HG03520 (cell line): ENCODE data around the gene RACK1.
"Not testable (repeated sequence)": the region's sequence is repeated elsewhere in the genome, so short reads cannot be mapped to it uniquely, and the experiment has no call there.

Experiments
- ATAC-seq: cut with Tn5 transposase; IDR thresholded peaks from one replicate; pipeline ENCODE4 v1.9.1; 2021; ENCODE audit warnings: mild to moderate bottlenecking, moderate library complexity; ENCODE audit not compliant: unreplicated experiment

RACK1 gene

DNA sequence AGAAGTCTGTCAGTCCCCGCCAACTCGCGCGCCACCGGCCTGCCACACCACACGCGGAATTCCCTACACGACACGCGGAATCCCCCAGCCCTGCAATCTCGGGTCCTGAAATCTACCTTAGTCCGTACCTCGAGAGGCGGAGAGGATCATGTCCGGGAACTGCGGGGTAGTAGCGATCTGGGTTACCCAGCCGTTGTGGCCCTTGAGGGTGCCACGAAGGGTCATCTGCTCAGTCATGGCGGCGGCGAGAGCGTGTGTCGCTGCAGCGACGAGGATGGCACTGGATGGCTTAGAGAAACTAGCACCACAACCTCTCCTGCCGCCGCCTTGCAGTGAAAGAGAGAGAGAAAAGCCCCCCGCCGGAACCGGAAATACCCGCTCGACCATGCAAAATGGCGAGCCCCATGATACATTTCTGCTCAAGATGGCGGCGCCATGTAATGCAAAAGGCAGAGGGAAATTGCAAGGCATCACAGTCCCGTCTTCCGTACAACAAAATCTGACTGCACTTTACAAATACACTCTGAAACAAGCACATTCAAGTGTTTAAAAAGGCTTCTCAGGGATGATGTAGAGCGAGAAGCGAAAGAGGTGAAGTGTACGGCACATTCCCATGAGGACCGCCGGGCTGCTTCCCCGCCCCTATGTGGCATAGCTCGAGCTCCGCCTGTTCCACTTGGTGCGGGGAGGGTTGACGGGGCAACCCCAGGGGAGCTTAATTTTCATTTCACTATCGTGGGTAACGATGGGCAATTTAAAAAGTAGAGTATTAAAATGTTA lies at the start of gene RACK1:
Gene RACK1, minus strand, starts transcription at position 343 of the 780 bp plus-strand sequence. Its CDS starts 106 bp downstream, at position 237.
- peak; percentile 45 for ATAC-seq

DNA sequence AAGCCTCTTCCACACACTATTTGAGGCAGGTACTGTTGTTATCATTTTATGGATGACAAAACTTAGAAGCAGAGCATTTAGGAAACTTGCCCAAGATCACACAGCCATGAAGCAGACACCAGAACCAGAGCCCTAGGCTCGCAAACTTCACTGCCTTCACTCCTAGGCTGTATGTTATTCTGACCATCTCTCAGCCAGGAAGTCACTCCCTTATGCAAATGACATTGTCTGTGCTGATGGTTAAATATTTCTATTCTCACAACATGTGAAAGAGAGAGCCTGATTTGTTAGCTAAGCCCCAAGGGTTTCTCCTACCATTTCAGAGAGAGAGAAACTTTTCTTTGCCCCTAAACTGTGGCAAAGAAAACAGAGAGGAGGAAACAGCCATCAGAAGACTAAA lies 43.6 kb upstream of the RACK1 start:
- not testable (repeated sequence) for ATAC-seq

DNA sequence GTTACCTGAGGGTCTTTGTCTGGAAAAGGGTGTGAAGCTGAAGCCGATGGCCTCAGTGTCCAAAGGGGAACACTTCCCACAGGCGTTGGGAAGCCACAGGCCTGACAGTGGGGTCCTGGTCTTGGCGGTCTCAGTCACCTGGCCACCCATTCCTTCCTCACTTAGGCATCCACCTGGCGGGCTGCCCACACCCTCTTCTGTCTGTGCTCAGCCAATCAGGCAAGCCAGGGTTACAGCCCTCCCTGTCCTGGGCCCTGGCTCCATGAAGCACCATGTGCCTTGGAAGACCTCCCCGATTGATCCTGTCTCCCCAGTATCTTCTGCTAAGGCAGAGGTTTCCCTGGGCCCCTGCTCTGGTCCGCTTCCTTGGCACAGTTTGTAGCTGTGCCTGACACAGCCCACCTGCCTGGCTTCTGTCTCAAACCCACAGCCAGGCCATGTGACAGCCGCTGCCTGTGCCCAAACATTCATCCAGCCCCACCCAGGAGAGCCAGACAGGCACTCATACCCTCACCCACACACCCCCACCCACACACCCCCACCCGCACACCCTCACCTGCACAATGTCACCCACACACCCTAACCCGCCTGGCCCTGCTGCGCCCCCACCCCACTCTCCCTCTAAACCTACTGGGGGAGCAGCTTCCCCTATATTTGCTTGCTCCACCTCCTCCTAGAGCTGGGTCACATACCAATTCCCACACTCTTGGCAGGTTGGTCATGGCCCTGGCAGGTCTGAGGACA lies 42.4 kb upstream of the RACK1 start:
- ATAC-seq, result not testable (repeated sequence)

DNA sequence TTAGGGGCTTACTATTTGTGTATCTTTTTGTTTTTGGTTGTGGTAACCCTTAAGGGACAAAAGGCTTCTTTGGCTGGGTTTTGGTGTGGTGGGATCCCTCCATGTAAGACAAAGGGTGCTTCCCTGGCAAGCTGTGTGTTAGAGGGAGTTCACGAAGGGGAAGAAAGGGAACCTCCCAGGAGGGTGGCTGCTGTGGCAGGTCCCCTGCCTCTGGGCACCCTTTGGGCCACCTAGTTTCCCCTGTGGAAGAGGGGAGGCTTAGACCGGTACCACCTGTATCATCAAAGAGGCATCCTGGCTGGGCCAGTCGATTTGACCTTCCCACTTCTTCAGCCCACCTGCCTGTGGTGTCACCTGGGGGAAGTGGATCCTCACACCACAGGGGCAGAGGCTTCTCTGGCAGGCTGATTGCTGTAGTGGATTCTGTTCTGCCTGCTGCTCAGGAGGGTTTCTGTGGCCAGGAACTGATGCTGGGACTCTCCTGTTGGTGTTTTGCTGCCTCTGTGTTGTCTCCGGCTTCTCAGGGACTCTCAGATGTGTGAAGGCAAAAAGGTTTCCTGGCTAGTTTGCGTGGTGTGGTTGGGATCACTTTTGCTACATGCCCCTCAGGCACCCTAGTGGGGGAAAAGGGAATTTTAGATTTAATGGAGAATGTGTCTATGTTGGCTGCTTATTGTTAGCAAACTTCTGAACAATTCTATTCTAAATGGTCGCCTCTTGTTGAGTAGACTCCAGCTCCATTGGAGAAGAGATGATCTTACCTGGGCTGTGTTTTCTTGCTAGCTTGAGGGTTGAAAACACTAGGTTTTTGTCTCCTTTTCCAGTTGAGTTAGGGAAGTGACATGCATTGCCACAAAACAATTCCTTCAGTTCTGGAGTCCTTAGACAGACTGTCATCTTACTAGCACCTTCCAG lies 40.4 kb upstream of the RACK1 start:
- ATAC-seq, result not testable (repeated sequence)

DNA sequence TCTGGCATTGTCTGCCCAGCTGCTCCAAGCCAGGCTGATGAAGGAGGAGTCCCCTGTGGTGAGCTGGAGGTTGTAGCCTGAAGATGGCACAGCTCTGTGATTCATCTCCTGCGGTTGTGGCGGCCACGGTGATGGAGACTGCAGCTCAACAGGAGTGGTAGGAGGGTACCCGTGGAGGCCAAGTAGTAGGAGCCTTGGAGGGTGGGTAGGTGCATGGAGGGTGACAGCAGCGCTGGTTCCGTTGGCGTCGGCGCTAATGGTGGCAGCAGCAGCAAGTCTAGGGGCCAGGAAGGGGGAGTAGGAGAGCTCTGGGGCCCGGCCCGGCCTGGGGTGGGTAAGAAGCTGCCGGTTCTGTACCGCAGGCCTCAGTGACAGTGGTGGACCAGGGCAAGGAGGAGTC lies 39.6 kb upstream of the RACK1 start:
- ATAC-seq, result no peak

DNA sequence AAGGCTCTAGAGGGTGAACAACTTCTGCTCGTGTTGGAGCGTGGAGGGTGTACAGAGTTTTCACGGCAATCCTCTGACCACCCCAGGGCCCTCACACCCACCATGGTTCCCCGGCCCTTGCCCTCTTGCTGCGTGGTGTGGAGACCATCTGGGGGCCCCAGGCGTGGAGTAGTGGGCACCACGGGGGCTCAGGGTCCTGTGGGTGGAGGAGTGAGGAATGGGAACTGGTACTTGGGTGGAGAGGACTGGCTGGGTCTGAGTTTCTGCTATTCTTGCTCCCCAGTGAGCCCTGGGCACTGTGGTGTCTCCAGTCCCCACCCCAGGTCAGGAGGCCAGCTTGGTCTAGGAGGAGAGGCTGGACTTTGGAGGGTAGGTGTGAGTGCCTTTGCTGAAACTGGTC lies 39.2 kb upstream of the RACK1 start:
- no peak for ATAC-seq

DNA sequence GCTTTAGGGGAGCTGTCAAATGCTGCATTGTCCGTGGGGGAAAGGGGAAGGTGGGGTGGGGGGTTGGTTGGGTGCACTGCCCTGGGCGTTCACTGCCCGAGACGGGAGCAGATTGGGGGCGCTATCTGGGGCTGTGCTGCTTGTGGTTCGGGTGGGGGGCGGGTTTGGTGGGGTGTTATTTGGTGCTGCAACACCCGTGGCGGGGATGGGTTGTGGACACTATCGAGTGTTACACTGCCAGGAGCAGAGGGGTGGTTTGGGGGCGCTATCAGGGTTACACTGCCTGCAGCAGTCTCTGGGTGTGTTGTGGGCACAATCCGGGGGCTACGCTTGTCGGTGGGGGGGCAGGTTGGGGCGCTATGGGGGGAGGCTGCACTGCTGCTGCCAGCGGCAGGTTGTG lies 38.7 kb upstream of the RACK1 start:
- not testable (repeated sequence) for ATAC-seq

DNA sequence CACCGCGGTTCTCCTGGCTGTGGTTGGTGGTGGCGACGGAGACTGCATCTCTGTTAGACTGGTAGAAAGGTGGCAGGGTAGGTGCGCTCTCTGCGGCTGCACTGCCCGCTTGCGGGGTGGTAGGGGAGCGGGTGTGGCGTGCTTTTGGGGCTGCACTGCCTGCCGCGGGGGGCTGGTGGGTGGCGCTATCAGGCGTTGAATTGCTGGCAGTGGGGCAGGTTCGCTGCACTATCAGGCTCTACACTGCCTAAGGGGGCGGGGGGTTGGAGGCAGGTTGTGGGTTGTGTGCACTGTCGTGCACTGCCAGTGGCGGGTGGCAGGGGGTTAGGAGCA lies 38.2 kb upstream of the RACK1 start:
- ATAC-seq, result no peak

DNA sequence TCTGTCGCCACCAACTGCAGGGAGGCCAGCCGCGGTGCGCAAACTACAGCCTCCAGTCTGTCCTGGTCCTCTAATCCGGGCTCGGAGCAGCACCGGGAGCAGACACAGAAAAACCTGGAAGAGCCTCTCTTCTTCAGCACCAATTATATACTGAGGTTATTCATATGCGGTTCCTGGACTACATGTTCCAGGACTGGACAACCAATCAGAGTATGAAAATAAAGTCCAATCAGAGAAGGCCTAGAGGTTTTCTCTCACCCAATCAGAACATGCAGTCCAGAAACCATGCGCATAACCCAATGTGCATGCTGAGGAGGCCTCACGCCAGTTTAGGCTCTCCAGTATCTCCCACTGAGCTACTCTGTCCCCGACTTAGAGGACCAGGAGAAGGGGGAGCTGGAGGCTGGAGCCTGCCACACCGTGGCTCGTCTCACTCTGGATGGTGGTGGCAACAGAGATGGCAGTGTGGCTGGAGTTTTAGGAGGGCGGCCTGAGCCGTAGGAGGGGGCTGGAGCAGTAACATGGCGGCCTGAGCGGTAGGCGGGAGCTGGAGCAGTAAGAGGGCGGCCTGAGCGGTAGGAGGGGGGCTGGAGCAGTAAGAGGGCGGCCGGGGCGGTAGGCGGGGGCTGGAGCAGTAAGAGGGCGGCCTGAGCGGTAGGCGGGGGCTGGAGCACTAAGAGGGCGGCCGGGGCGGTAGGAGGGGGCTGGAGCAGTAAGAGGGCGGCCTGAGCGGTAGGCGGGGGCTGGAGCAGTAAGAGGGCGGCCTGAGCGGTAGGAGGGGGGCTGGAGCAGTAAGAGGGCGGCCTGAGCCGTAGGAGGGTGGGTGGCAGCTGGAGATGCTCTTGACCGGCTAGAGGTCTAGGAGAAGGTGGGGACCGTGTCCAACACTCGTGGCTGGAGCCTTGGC lies 37.6 kb upstream of the RACK1 start:
- no peak for ATAC-seq

DNA sequence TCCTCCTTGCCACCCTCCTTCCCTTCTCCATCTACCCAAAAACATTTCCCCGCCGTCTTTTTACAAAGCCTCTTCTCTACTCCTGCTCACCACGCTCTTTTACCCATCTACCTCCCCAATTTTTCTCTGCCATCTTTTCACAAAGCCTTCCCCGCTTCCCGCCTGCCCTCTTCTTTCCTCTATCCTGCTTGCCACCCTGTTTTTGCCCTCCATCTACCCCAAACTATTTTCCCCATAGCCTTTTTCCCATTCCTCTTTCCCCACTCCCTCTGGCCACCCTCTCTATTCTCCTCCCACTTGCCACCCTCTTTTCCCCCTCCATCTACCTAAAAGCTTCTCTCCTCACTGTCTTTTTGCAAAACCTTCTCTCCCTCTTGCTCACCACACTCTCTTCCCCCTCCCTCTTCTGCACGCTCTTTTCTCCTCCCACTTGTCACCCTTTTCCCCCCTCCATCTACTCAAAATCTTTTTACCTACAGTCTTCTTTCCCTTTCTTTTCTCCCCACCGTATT lies 36.6 kb upstream of the RACK1 start:
- no peak for ATAC-seq

DNA sequence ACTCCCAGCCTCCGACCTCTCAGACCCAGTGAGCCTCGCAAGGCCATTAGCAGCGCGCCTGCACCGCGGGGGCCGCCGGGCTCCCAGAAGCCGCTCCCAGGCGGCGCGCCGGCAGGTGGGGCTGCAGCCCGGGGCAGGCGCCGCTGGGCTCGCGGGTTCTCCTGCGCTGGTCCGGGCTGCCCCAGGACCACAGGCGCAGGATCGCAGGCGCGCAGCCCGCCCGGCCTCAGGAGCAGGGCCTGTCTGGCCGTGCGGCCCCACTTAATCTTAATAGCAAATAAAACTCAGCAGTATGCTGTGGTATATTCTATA lies 29.7 kb upstream of the RACK1 start:
- ATAC-seq, result not testable (repeated sequence)

DNA sequence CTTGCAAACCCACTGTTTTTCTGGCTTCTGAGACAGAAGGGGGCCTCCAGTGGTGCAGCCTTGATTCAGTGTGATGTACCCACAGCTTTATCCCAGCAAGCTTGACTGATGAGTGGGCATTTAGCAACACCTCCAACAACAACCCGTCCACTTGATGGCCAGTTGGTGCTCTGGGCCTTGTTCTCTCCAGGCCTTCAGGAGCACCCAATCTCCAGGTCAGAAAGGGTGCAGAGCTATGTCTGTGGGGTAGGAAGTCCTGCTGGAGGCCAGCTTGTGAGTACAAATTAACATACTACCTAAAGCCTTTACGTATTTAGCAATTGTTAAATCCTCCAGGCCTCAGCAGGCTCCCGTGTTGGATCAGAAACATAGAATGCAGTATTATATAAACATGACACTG lies 27.4 kb upstream of the RACK1 start:
- ATAC-seq, result no peak

DNA sequence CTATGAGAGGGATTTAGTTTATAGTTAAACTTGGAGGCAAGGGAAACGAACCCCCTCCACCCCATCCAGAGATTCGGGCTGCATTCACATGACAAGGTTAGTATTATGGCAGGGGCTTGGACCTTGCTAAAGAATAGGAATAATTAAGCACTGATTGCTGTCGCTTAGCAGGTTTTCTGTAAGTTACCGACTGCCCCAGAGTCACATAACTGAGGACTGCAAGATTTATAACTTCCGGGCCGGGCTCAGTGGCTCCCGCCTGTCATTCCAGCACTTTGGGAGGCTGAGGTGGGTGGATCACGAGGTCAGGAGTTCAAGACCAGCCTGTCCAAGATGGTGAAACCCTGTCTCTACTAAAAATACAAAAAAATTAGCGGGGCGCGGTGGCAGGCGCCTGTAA lies 24.2 kb upstream of the RACK1 start:
- not testable (repeated sequence) for ATAC-seq

DNA sequence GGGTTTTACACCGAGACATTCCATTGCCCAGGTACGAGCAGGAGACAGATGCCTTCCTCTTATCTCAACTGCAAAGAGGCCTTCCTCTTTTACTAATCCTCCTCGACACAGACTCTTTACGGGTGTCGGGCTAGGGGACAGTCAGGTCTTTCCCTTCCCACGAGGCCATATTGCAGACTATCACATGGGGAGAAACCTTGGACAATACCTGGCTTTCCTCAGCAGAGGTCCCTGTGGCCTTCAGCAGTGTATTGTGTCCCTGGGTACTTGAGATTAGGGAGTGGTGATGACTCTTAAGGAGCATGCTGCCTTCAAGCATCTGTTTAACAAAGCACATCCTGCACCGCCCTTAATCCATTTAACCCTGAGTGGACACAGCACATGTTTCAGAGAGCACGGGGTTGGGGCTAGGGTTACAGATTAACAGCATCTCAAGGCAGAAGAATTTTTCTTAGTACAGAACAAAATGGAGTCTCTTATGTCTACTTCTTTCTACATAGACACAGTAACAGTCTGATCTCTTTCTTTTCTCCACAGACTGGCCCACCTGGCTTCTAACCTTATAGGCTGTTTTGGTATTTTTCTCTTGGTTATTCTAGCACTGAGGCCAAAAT lies 23.7 kb upstream of the RACK1 start:
- ATAC-seq, result not testable (repeated sequence)

DNA sequence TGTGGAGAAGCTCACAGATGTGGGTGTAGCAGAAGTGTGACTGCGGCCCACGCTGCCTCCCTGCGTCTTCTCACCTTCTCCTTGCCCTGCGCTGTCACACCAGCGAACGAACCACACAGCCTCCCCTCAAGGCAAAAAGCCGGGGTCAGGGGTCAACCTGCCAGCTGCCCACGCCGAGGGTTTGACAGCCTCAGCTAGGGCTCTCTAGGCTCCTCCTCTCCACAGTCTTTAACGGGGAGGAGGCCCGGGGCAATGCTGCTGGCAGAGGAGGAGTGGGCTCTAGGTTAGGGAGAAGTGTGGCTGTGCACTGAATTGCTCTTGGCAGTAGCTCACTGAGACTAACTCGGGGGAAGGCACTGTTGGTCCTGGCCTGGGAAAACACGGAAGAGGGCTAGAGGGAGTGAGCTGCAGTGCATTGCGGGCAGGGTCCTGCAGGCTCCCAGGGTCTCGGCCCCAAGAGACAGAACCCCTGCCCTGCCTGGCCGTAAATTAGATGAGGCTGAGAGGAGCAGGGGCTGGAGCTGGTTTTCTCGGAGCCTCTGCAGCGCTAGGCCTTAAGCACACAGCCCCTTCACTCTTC lies 21.5 kb upstream of the RACK1 start:
- no peak for ATAC-seq

DNA sequence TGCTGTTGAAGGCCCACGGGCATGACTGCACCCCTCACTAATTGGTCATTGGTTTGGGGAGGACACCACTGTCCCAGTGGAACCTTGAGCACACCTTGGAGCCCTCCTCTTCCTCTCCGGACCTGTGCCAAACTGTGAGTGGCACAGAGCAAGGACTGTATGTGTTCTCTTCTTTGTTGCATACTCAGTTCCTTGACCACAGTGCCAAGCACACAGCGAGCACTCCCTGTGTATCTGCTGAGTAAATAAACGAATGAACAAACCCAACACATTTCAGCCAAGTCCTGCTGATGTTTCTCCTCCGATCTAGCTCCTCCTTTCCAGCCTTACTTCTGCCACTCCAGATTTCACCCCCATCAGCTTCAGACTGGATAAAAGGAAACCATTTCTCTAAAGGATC lies 19.9 kb upstream of the RACK1 start:
- no peak for ATAC-seq

DNA sequence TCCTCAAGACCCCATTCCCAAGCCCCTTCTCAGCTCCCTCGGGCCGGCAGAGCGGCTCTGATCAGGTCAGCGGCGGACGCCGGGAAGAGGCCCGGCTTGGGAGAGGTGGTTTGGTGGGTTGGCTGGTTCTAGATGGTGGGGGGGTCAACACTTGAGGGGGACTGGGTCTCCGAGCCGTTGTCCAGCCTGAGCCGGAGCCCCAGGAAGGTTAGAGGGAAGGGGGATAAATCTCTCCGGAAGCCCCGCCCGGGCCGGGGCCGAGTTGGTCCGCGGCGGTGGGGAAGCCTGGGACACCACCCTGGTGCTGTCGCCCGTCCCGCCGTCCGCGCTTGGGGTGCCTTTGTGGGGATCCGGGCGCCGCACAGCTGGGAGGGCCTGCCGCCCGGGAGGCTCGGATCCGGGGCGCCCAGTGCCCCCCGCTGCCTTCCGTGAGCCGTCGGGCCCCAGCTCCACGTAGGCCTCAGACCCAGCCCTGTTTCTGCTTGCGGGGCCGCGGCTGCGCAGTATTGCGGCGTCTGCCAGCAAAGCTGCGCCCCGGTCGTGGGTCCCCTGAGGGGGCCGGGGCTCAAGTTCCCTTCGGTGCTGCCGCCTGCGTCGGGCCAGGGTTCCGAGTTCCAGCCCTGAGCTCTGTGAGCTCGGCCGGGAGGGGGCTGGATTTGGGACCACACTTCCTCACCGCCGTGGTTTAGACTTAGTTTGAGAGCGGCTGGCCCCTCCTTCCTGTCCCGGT lies 17.8 kb upstream of the RACK1 start:
- ATAC-seq, result peak; percentile 47

DNA sequence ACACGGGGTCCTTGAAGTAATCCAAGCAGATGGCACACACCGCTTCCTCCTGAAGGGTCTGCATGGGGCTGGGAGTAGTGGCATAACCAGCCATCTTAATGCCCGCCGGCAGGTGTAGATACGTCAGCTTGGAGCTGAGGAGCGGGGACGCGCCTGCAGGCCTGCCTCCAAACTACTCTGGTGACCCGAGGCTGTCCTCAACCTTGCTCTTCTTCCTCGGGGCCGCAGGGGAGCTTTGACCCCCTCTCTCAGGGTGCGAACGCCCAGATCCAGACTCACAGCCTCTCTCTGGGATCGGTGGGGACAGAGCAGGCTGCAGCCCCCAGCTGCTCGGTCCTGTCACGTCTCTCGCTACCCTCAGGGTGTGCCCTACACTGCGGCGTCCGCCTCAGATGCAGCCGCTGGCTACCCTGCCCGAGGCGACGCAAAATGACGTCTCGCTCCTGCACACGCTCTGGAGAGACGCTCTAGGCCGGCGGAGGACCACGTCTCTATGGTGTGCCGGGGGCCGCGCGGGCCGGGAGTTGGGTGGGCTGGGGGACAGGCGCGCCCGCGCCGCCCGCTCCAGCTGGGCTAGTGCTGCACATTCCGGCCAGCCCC lies 17.1 kb upstream of the RACK1 start, which contains the start of gene TRIM52:
Gene TRIM52, minus strand, starts transcription at position 424 of the 600 bp plus-strand sequence. Its CDS starts 330 bp downstream, at position 94.
- ATAC-seq, result peak; percentile 76
